ENCODE data around the gene ZNF282.

ZNF282 gene

GRCh38 chr7:149195180-149196150 lies at the start of gene ZNF282:
TSS of gene ZNF282 (plus strand) at chr7:149195546. CDS start at chr7:149195590, 44 bp downstream.
- DNase-seq (ENCODE audit: low spot score) = peak; percentile 87

GRCh38 chr7:149147072-149147751 lies 48.1 kb upstream of the ZNF282 start, which contains the start of gene ZNF398:
TSS of gene ZNF398 (plus strand) at chr7:149147453. CDS start at chr7:149147743, 290 bp downstream.
- peak; percentile 87 for DNase-seq (ENCODE audit: low spot score)

GRCh38 chr7:149147752-149148653 lies 47.3 kb upstream of the ZNF282 start:
- DNase-seq (ENCODE audit: low spot score) = peak; percentile 63

- no peak for DNase-seq (ENCODE audit: low spot score)
Measured at GRCh38 chr7:149150981-149151380, 44.4 kb upstream of the ZNF282 start.

- no peak for DNase-seq (ENCODE audit: low spot score)
Measured at GRCh38 chr7:149153346-149153745, 42.0 kb upstream of the ZNF282 start.

GRCh38 chr7:149154056-149154455 lies 41.3 kb upstream of the ZNF282 start:
- no peak for DNase-seq (ENCODE audit: low spot score)

GRCh38 chr7:149156898-149157297 lies 38.4 kb upstream of the ZNF282 start:
- no peak for DNase-seq (ENCODE audit: low spot score)

GRCh38 chr7:149161241-149161848 lies 34.0 kb upstream of the ZNF282 start:
- DNase-seq (ENCODE audit: low spot score) = no peak

GRCh38 chr7:149166142-149166541 lies 29.2 kb upstream of the ZNF282 start:
- no peak for DNase-seq (ENCODE audit: low spot score)

GRCh38 chr7:149166630-149167352 lies 28.6 kb upstream of the ZNF282 start:
- DNase-seq (ENCODE audit: low spot score) = no peak

- DNase-seq (ENCODE audit: low spot score) = no peak
Measured at GRCh38 chr7:149171892-149172533, 23.3 kb upstream of the ZNF282 start.

- DNase-seq (ENCODE audit: low spot score) = no peak
Measured at GRCh38 chr7:149172534-149172920, 22.8 kb upstream of the ZNF282 start.

GRCh38 chr7:149175150-149175549 lies 20.2 kb upstream of the ZNF282 start:
- DNase-seq (ENCODE audit: low spot score) = no peak

- no peak for DNase-seq (ENCODE audit: low spot score)
Measured at GRCh38 chr7:149179241-149179640, 16.1 kb upstream of the ZNF282 start.

- no peak for DNase-seq (ENCODE audit: low spot score)
Measured at GRCh38 chr7:149180722-149181449, 14.5 kb upstream of the ZNF282 start.

- DNase-seq (ENCODE audit: low spot score) = no peak
Measured at GRCh38 chr7:149181450-149181790, 13.9 kb upstream of the ZNF282 start.

- DNase-seq (ENCODE audit: low spot score) = no peak
Measured at GRCh38 chr7:149184274-149184673, 11.1 kb upstream of the ZNF282 start.

- no peak for DNase-seq (ENCODE audit: low spot score)
Measured at GRCh38 chr7:149188213-149188612, 7.1 kb upstream of the ZNF282 start.

GRCh38 chr7:149188637-149189259 lies 6.6 kb upstream of the ZNF282 start:
- no peak for DNase-seq (ENCODE audit: low spot score)

Data from putamen (tissue), 1 donor.